Stomach (tissue), 4 donors: ENCODE data around the gene RASGRP4.

Source experiments
- CTCF ChIP-seq, 7 experiments: fragments of 450-650 bp in 4 of 7; fragments of 200-600 bp in 3 of 7; sonication (generic) in 3 of 7; IDR thresholded peaks; one replicate each; pipeline ENCODE4 v1.5.1; 2016 to 2019; ENCODE audit warnings: antibody characterized with exemption in 7 of 7, control low read depth in 2 of 7, mild to moderate bottlenecking in 1 of 7
- EP300 ChIP-seq: sonication (generic); formaldehyde crosslinking; IDR thresholded peaks from one replicate; pipeline ENCODE4 v1.6.1; 2017; ENCODE audit warnings: antibody characterized with exemption
- POLR2A ChIP-seq, 4 donors: fragments of 450-650 bp; IDR thresholded peaks; one replicate each; pipeline ENCODE4 v1.6.1; 2016; ENCODE audit warnings: antibody characterized with exemption in 4 of 4, control low read depth in 2 of 4, mild to moderate bottlenecking in 1 of 4, moderate library complexity in 1 of 4
- POLR2AphosphoS5 ChIP-seq, 3 donors: sonication (generic); formaldehyde crosslinking; IDR thresholded peaks; one replicate each; pipeline ENCODE4 v1.6.1; 2016; ENCODE audit warnings: antibody characterized with exemption in 3 of 3

- TF ChIP-seq CTCF (IDR thresholded peaks at IDR 0.05) (no peak), POLR2AphosphoS5 (IDR thresholded peaks at IDR 0.05) (no peak), POLR2A (IDR thresholded peaks at IDR 0.05) (no peak), EP300 (no peak)
Observed at GRCh38 chr19:38475176-38475575, 49.2 kb upstream of the RASGRP4 start.
